Measurements from ENCODE around the gene UTS2. TPM values are rescaled to one million over a fixed set of nuclear protein-coding genes. Genes with fewer than 3 reads are reported as not detected.

The UTS2 gene
- not detected for total RNA-seq

DNA sequence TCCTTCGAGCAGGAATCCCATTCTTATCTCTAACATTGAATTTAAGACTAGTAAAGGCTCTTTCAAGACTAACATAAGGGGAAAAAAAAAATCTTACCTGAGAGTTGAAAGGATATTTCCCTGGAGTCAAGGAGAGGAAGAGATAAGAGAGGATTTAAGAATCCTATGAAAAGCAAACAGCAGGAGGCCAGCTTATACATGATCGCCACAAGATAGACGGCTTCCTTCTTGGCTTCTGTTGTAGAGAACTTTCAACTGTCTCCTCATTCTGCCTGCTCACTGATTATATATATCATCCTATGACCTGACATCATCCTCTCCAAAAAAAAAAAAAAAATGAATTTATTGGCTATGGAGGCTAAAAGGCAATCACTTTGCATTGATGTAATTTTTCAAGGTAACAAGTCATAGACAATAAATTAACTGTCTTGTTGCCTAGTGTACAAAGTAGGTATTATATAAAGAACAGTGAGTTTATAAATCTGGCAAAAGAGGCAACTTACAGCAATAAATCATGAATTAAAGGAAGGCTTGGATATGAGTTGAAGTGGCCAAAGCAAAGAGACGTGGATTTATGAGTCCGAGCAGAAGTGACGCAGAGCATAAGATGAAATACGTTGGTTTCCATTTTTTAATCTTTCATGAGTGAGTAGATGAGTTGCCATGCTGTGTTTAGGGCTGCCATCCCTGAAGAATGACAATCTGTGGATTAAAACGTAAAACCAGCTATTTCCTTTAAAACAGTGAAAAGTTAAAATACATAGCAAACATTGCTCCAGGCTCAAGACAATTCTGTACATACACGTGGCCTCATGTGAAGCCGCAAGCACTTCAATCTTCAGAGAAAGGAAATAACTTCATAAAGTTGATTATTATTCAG lies at the start of gene UTS2:
UTS2 (minus strand) TSS at position 262 of the 880 bp plus-strand sequence; CDS start at position 200, 62 bp downstream.
- intact Hi-C loops (cut with DNase I; ENCODE audit: low total_unique reads), result no loop called here
- no peaks in the 10 kb centered on the region for H3K27me3 ChIP-seq
- no peak for DNase-seq
- no peaks in the 10 kb centered on the region for H3K4me1 ChIP-seq
- TF ChIP-seq CTCF (IDR thresholded peaks at IDR 0.05) (no peak), POLR2A (IDR thresholded peaks at IDR 0.05) (no peak)
- H3K4me3 ChIP-seq, result no peak within 1 kb of the TSS
- no peak within 1 kb of the TSS for H3K27ac ChIP-seq
- no peaks in the 10 kb centered on the region for H3K36me3 ChIP-seq
- no peaks in the 10 kb centered on the region for H3K9me3 ChIP-seq

DNA sequence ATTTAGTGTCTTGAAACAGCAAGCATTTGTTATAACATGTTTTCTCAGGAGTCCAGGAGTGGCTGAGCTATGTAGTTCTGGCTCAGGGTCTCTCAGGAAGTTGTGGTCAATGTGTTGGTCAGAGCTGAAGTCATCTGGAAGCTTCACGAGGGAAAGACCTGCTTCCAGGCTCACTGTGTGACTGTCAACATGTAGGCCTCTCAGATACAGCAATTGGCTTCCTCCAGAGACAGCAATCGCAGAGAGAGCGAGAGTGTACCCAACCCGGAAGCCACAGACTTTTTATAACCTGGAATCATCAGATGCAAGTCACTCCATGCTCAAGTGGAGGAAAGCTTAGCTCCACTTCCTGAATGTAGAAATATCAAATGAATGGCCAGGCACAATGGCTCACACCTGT lies 46.9 kb upstream of the UTS2 start:
- intact Hi-C loops (cut with DNase I; ENCODE audit: low total_unique reads), result no loop called here
- TF ChIP-seq POLR2A (IDR thresholded peaks at IDR 0.05), result no peak
- TF ChIP-seq CTCF (IDR thresholded peaks at IDR 0.05), result no peak
- no peaks in the 10 kb centered on the region for H3K27me3 ChIP-seq
- no peak overlapping the region for H3K27ac ChIP-seq
- no peaks in the 10 kb centered on the region for H3K9me3 ChIP-seq
- no peak for DNase-seq
- no peaks in the 10 kb centered on the region for H3K4me1 ChIP-seq
- no peak overlapping the region for H3K4me3 ChIP-seq
- no peaks in the 10 kb centered on the region for H3K36me3 ChIP-seq

GRCh38 chr1:7898962-7899361 lies 46.1 kb upstream of the UTS2 start:
- H3K27me3 ChIP-seq, result no peaks in the 10 kb centered on the region
- no peaks in the 10 kb centered on the region for H3K4me1 ChIP-seq
- no peak overlapping the region for H3K4me3 ChIP-seq
- no peaks in the 10 kb centered on the region for H3K36me3 ChIP-seq
- no peak for TF ChIP-seq POLR2A (IDR thresholded peaks at IDR 0.05)
- DNase-seq, result no peak
- intact Hi-C loops (cut with DNase I; ENCODE audit: low total_unique reads), result no loop called here
- H3K27ac ChIP-seq, result no peak overlapping the region
- no peaks in the 10 kb centered on the region for H3K9me3 ChIP-seq

DNA sequence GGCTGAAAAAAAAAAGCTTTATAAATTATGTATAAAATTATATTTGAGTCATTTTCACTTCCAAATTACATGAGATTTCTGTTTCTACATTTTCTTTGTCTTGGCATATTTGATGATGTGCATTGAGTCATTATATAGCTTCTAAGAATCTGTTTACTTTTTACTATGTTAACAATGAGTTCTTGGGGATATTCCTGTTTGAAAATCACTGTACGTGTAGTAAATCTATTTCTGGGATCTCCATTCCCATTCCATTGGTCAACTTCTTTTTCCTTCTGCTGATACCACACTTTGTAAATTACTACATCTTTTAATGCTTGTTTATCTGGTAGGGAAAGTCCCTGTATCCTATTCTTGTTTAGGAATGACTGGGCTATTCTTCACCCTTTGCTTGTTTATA lies 44.1 kb upstream of the UTS2 start:
- Histone ChIP-seq H3K4me3 (no peak overlapping the region), H3K27ac (no peak overlapping the region), H3K36me3 (no peaks in the 10 kb centered on the region), H3K9me3 (no peaks in the 10 kb centered on the region), H3K27me3 (no peaks in the 10 kb centered on the region), H3K4me1 (no peaks in the 10 kb centered on the region)
- no peak for DNase-seq
- TF ChIP-seq POLR2A (IDR thresholded peaks at IDR 0.05) (no peak), CTCF (IDR thresholded peaks at IDR 0.05) (no peak)
- intact Hi-C loops (cut with DNase I; ENCODE audit: low total_unique reads), result no loop called here

GRCh38 chr1:7893529-7894180 lies 40.8 kb upstream of the UTS2 start:
- no peaks in the 10 kb centered on the region for H3K27me3 ChIP-seq
- H3K36me3 ChIP-seq, result no peaks in the 10 kb centered on the region
- no peak overlapping the region for H3K4me3 ChIP-seq
- no peak for DNase-seq
- intact Hi-C loops (cut with DNase I; ENCODE audit: low total_unique reads), result no loop called here
- TF ChIP-seq CTCF (IDR thresholded peaks at IDR 0.05) (no peak), POLR2A (IDR thresholded peaks at IDR 0.05) (no peak)
- H3K27ac ChIP-seq, result no peak overlapping the region
- no peaks in the 10 kb centered on the region for H3K4me1 ChIP-seq
- H3K9me3 ChIP-seq, result no peaks in the 10 kb centered on the region
